Measurements from ENCODE around the gene NKPD1. TPM values are rescaled to one million over a fixed set of nuclear protein-coding genes. Genes with fewer than 3 reads are reported as not detected.
"Not testable (repeated sequence)": the region's sequence is repeated elsewhere in the genome, so short reads cannot be mapped to it uniquely, and the experiment has no call there.

The NKPD1 gene
- total RNA-seq, 2 donors from 2014 or later, result not detected

DNA sequence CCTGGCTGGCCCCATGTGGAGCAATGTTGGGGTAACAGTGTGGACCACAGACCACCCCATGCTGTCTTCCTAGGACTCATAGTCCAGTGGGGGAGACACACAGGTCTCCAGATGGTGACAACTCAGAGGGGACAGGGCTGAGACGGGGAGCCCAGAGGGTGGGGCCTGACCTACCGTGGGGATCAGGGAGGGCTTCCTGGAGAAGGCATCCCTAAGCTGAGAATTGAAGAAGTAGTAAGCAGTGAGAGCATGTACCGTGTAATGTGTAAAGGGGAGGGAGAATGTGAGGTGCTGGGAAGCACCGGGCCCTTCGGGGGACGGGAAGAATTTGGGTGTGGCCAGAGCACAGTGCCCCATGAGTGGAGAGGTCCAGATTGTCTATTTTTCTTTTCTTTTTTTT, 36.8 kb downstream of the NKPD1 start:
- Histone ChIP-seq H3K36me3 (replicated peaks in 1 of 2; ENCODE audit: insufficient read depth in 1 of 2, low read depth in 2 of 2) (no peaks in the 10 kb centered on the region), H3K4me1 (peaks cover 10% of the 10 kb centered on the region), H3K27me3 (no peaks in the 10 kb centered on the region), H3K4me3 (no peak overlapping the region), H3K9me3 (no peaks in the 10 kb centered on the region), H3K27ac (no peak overlapping the region)
- no peak for ATAC-seq
- intact Hi-C loops (cut with DNase I), result no loop called here
- DNase-seq, result no peak
- TF ChIP-seq, protein P1, sequence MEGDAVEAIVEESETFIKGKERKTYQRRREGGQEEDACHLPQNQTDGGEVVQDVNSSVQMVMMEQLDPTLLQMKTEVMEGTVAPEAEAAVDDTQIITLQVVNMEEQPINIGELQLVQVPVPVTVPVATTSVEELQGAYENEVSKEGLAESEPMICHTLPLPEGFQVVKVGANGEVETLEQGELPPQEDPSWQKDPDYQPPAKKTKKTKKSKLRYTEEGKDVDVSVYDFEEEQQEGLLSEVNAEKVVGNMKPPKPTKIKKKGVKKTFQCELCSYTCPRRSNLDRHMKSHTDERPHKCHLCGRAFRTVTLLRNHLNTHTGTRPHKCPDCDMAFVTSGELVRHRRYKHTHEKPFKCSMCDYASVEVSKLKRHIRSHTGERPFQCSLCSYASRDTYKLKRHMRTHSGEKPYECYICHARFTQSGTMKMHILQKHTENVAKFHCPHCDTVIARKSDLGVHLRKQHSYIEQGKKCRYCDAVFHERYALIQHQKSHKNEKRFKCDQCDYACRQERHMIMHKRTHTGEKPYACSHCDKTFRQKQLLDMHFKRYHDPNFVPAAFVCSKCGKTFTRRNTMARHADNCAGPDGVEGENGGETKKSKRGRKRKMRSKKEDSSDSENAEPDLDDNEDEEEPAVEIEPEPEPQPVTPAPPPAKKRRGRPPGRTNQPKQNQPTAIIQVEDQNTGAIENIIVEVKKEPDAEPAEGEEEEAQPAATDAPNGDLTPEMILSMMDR (IDR thresholded peaks at IDR 0.05), result no peak
- TF ChIP-seq POLR2A (IDR thresholded peaks at IDR 0.05), result no peak
- 86 to 90% methylated on average over 6 of the region's 6 CpGs for WGBS, 2 donors

DNA sequence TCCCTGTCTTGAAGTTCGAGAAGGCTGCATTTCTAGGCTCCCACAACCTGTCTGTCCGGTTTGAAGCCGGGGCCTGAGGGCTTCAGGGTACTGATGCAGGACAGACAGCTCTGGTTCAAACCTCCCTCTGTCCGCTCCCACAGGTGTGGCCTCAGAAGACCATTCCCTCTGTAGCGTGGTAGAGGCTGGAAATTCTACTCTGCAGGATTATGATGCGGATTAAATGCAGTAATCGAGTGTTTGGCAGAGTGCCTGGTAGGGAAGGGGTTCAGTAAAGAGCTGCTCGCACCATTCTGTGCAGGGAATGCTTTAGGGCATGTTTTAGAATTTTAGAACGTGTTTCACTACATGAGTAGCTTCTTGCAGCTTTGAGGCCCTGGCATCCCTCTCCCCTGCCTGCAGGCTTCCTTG, 37.3 kb downstream of the NKPD1 start:
- H3K27me3 ChIP-seq, result no peaks in the 10 kb centered on the region
- no peaks in the 10 kb centered on the region for H3K9me3 ChIP-seq
- intact Hi-C loops (cut with DNase I), result no loop called here
- H3K27ac ChIP-seq, result no peak overlapping the region
- WGBS, 2 donors, result 30 to 65% methylated on average over 3 to 9 of the region's 9 CpGs
- no peak for DNase-seq
- H3K4me1 ChIP-seq, result peaks cover 14% of the 10 kb centered on the region
- no peak overlapping the region for H3K4me3 ChIP-seq
- no peak for TF ChIP-seq POLR2A (IDR thresholded peaks at IDR 0.05)
- TF ChIP-seq, protein P1 (IDR thresholded peaks at IDR 0.05), result no peak
- no peak for ATAC-seq
- H3K36me3 ChIP-seq (replicated peaks in 1 of 2; ENCODE audit: insufficient read depth in 1 of 2, low read depth in 2 of 2), result no peaks in the 10 kb centered on the region

DNA sequence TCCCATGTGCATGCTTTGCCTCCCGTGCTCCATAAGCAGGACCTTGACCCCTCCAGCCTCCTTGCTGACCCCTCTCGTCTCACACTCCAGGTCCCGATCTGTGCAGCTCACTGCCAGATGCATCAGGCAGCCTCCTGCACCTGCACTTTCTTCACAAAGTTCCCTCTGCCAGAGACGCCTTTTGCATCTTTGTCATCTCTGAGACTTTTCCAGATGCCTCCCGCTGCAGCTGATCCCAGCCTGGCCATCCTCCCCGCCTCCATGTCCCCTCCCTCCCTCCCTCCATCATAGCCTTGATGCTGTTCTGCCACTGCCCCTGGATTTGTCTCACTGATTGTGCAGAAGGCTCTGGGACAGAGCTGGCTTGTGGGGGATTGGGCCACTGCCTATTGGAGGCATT, 38.0 kb downstream of the NKPD1 start:
- intact Hi-C loops (cut with DNase I), result no loop called here
- Histone ChIP-seq H3K27ac (no peak overlapping the region), H3K36me3 (replicated peaks in 1 of 2; ENCODE audit: insufficient read depth in 1 of 2, low read depth in 2 of 2) (no peaks in the 10 kb centered on the region), H3K27me3 (no peaks in the 10 kb centered on the region), H3K4me1 (peaks cover 20% of the 10 kb centered on the region), H3K4me3 (no peak overlapping the region), H3K9me3 (no peaks in the 10 kb centered on the region)
- ATAC-seq, result no peak
- WGBS, 2 donors, result 78 to 83% methylated on average over 6 of the region's 6 CpGs
- no peak for DNase-seq
- TF ChIP-seq POLR2A (IDR thresholded peaks at IDR 0.05), result no peak
- TF ChIP-seq, protein P1 (IDR thresholded peaks at IDR 0.05), result no peak

DNA sequence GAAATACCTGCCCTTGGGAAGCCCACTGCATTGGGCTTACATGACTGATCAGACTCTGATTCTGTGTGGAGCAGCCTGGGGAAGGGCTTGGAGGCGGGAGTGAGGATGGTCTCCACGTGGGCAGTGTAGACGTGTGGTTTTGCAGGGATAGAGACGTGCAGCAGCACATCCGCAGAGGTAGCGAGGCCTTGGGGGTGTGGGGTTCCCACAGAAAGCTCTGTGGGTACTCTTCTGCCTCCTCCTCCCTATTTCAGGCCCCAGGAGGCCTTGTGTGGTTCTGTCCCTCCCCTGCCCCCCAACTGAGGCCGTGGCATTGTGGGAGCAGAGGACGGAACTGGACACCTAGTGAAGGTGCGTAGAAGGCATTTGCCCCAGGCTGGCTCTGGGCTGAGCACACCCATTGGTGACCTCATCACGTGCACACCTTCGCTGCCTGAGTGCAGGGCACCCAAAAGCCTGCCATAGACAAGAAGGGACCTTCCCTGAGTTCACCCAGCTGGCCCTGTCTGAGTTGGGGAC, 38.9 kb downstream of the NKPD1 start:
- intact Hi-C loops (cut with DNase I), result no loop called here

DNA sequence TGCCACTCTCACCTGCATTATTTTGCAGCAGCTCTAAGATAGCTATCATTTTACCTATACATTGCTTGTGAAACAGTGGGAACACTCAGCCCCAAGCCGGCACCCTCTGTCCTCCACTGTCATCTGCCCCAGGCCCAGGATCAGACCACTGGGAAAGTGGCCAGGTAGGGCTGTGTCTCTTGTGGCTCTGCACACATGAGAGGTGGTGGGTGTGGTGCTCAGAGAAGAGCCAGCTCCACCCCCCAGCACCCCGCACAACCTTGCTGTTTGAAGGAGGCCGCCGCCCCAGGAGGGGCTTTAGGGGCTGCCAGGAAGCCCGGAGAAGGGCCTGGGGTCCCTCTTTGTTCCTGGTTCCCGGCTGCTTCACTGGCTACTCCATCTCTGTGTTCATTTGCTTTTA, 41.2 kb downstream of the NKPD1 start:
- H3K4me3 ChIP-seq, result no peak overlapping the region

More for the DNA sequence above, 38.9 kb downstream of the NKPD1 start:
- Histone ChIP-seq H3K4me3 (no peak overlapping the region), H3K9me3 (no peaks in the 10 kb centered on the region), H3K36me3 (replicated peaks in 1 of 2; ENCODE audit: insufficient read depth in 1 of 2, low read depth in 2 of 2) (no peaks in the 10 kb centered on the region), H3K27ac (no peak overlapping the region), H3K4me1 (peaks cover 30% of the 10 kb centered on the region), H3K27me3 (no peaks in the 10 kb centered on the region)
- ATAC-seq, result no peak
- WGBS, 2 donors, result 71 to 80% methylated on average over 6 to 11 of the region's 11 CpGs
- no peak for DNase-seq
- TF ChIP-seq, protein P1 (IDR thresholded peaks at IDR 0.05), result no peak
- TF ChIP-seq POLR2A (IDR thresholded peaks at IDR 0.05), result no peak

DNA sequence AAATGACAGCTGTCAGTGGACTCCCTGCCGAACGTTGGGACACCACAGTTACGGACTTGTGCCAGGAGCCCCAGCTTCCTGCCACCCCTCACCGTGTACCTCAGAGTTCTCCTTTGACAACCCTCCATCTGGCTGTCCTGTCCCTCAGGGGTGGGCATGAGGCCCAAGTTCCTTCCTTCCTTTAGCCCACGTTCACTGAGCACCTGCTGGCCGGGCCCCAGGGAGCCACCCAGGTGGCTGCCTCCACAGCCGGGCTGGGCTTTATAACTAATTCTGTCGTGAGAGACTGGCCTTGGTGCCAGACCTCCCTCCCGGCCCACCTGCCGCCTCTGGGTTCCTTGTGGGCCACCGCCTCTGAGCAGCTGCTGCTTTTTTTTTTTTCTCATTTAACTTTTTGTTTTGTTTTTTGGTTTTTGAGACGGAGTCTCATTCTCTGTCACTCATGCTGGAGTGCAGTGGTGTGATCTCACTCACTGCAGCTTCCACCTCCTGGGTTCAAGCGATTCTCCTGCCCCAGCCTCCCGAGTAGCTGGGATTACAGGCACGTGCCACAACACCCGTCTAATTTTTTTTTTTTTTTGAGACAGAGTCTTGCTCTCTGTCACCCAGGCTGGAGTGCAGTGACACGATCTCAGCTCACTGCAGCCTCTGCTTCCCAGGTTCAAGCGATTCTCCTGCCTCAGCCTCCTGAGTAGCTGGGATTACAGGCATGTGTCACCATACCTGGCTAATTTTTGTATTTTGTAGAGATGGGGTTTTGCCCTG, 42.0 kb downstream of the NKPD1 start:
- H3K4me3 ChIP-seq; intact Hi-C loops (cut with DNase I); H3K36me3 ChIP-seq (replicated peaks in 1 of 2; ENCODE audit: insufficient read depth in 1 of 2, low read depth in 2 of 2); H3K27me3 ChIP-seq; ATAC-seq; DNase-seq; H3K9me3 ChIP-seq; H3K27ac ChIP-seq: not testable (repeated sequence)
- WGBS, 2 donors, result 42 to 51% methylated on average over 18 of the region's 18 CpGs
- peaks cover 25% of the 10 kb centered on the region for H3K4me1 ChIP-seq

More for the DNA sequence above, 41.2 kb downstream of the NKPD1 start:
- 82 to 83% methylated on average over 3 to 6 of the region's 6 CpGs for WGBS, 2 donors
- Histone ChIP-seq H3K36me3 (replicated peaks in 1 of 2; ENCODE audit: insufficient read depth in 1 of 2, low read depth in 2 of 2) (no peaks in the 10 kb centered on the region), H3K9me3 (no peaks in the 10 kb centered on the region), H3K4me1 (peaks cover 21% of the 10 kb centered on the region), H3K27ac (no peak overlapping the region), H3K27me3 (no peaks in the 10 kb centered on the region)
- ATAC-seq, result no peak
- DNase-seq, result no peak
- intact Hi-C loops (cut with DNase I), result no loop called here
- TF ChIP-seq, protein P1 (IDR thresholded peaks at IDR 0.05), result no peak
- TF ChIP-seq POLR2A (IDR thresholded peaks at IDR 0.05), result no peak

Measured in body of pancreas (tissue), 4 donors.